GM12878 (cell line): ENCODE measurements around the gene CEP128. TPM values are rescaled to one million over a fixed set of nuclear protein-coding genes. Genes with fewer than 3 reads are reported as not detected.

Source experiments
- ATAC-seq: fragments of 200-7000 bp; cut with Tn5 transposase; 3 replicates; pipeline ENCODE4 v1.9.1; 2020; ENCODE audit warnings: mild to moderate bottlenecking, moderate library complexity
- BruUV-seq: library from RNA; stranded (reverse); fragments of 400-500 nt; replicated peaks from 2 replicates; lab custom pipeline; 2021; lab: Mats Ljungman, UMichigan
- CTCF ChIA-PET: fragments of 300-600 bp; sonication (Branson Sonifier 250); formaldehyde crosslinking; extraction: SDS; loops from one replicate; lab custom pipeline; 2021; ENCODE audit warnings: inconsistent platforms; lab: Yijun Ruan, JAX
- POLR2A ChIA-PET: fragments of 350-600 bp; formaldehyde crosslinking; extraction: SDS; loops from one replicate; lab custom pipeline; 2021; ENCODE audit warnings: inconsistent platforms; lab: Charles Lee
- RAD21 ChIA-PET: fragments of 300-600 bp; sonication (Branson Sonifier 250); formaldehyde crosslinking; loops from one replicate; lab custom pipeline; 2023; ENCODE audit warnings: antibody characterized with exemption; ENCODE audit not compliant: unreplicated experiment; lab: Charles Lee
- SMC1A ChIA-PET: fragments of 300-600 bp; sonication (Branson Sonifier 250); formaldehyde crosslinking; loops from one replicate; lab custom pipeline; 2023; ENCODE audit not compliant: unreplicated experiment, uncharacterized antibody; lab: Charles Lee
- DNase-seq: peaks from one replicate; pipeline ENCODE4 v3.0.0-alpha.2; 2011; ENCODE audit warnings: low read depth, low spot score
- FAIRE-seq: peaks from 3 replicates; lab custom pipeline; 2011; peaks lifted over from hg19 to GRCh38; lab: Jason Lieb, UNC
- H2AFZ ChIP-seq: 2 replicates; pipeline ENCODE4 v1.6.0; 2011; ENCODE audit warnings: low read depth, low read length, control low read depth; ENCODE audit not compliant: control insufficient read depth
- H3K27ac ChIP-seq: 2 replicates; pipeline ENCODE4 v1.5.1; 2011; ENCODE audit warnings: control low read depth; ENCODE audit not compliant: control insufficient read depth, insufficient read depth
- H3K27me3 ChIP-seq, 2 experiments: replicated peaks in 1 of 2; 2 replicates each; pipeline versions ENCODE4 v1.6.0 to v1.6.1; 2011; ENCODE audit warnings: low read length in 1 of 2; ENCODE audit not compliant: control insufficient read depth in 2 of 2, insufficient read depth in 2 of 2
- H3K36me3 ChIP-seq, 2 experiments: 2 replicates each; pipeline ENCODE4 v1.5.1; 2011; ENCODE audit warnings: low read length in 1 of 2; ENCODE audit not compliant: control insufficient read depth in 2 of 2, insufficient read depth in 2 of 2
- H3K4me1 ChIP-seq: 2 replicates; pipeline ENCODE4 v1.6.1; 2011; ENCODE audit warnings: mild to moderate bottlenecking, low read length, moderate library complexity, mixed read lengths; ENCODE audit not compliant: control insufficient read depth, insufficient read depth
- H3K4me2 ChIP-seq: 2 replicates; pipeline ENCODE4 v1.6.0; 2011; ENCODE audit warnings: control low read depth; ENCODE audit not compliant: control insufficient read depth, insufficient read depth
- H3K4me3 ChIP-seq: fragments of 200-600 bp; sonication (generic); 2 replicates; pipeline ENCODE4 v1.5.1; 2016
- H3K79me2 ChIP-seq: 2 replicates; pipeline ENCODE4 v1.6.0; 2011; ENCODE audit warnings: low read length; ENCODE audit not compliant: control insufficient read depth, insufficient read depth
- H3K9ac ChIP-seq: 2 replicates; pipeline ENCODE4 v1.8.0; 2011; ENCODE audit warnings: low read length, control low read depth, mixed read lengths; ENCODE audit not compliant: control insufficient read depth, insufficient read depth
- H3K9me3 ChIP-seq: replicated peaks from 3 replicates; pipeline ENCODE4 v1.5.1; 2011; ENCODE audit warnings: mild to moderate bottlenecking, low read length; ENCODE audit not compliant: control insufficient read depth, insufficient read depth
- H4K20me1 ChIP-seq: 2 replicates; pipeline ENCODE4 v1.6.0; 2011; ENCODE audit not compliant: control insufficient read depth, insufficient read depth
- BHLHE40 ChIP-seq, 2 experiments: fragments of 450-650 bp in 1 of 2; IDR thresholded peaks; 2 replicates each; pipeline ENCODE4 v1.6.1; 2011 to 2017; ENCODE audit warnings: low read depth in 2 of 2, borderline replicate concordance in 1 of 2, improper control_type of control experiment in 1 of 2, low read length in 1 of 2, mild to moderate bottlenecking in 1 of 2
- BRCA1 ChIP-seq: IDR thresholded peaks from 2 replicates; pipeline ENCODE4 v1.6.1; 2011; ENCODE audit warnings: low read depth, low read length, improper control_type of control experiment
- CBX3 ChIP-seq: fragments of 200-600 bp; sonication (generic); IDR thresholded peaks from 2 replicates; pipeline ENCODE4 v1.6.1; 2016; ENCODE audit warnings: low read depth, borderline replicate concordance
- CHD1 ChIP-seq: IDR thresholded peaks from 2 replicates; pipeline ENCODE4 v1.6.1; 2012; ENCODE audit warnings: low read depth, low read length, improper control_type of control experiment
- CREB1 ChIP-seq: IDR thresholded peaks from 2 replicates; pipeline ENCODE4 v1.6.1; 2012; ENCODE audit warnings: low read depth, mild to moderate bottlenecking, inconsistent platforms
- DPF2 ChIP-seq: fragments of 450-650 bp; IDR thresholded peaks from 2 replicates; pipeline ENCODE4 v1.6.1; 2017; ENCODE audit warnings: mild to moderate bottlenecking
- HDAC6 ChIP-seq: fragments of 200-600 bp; sonication (generic); IDR thresholded peaks from one replicate; pipeline ENCODE4 v1.8.0; 2017; ENCODE audit warnings: antibody characterized with exemption; ENCODE audit not compliant: unreplicated experiment
- IRF4 ChIP-seq: IDR thresholded peaks from 2 replicates; pipeline ENCODE4 v1.6.1; 2011; ENCODE audit warnings: low read depth, low read length
- IRF5 ChIP-seq: fragments of 450-650 bp; IDR thresholded peaks from 2 replicates; pipeline ENCODE4 v1.6.1; 2017; ENCODE audit warnings: borderline replicate concordance
- LARP7 ChIP-seq: fragments of 450-650 bp; IDR thresholded peaks from 2 replicates; pipeline ENCODE4 v1.6.1; 2017; ENCODE audit warnings: mild to moderate bottlenecking
- RFX5 ChIP-seq: IDR thresholded peaks from 2 replicates; pipeline ENCODE4 v1.6.1; 2011; ENCODE audit warnings: low read depth, low read length, improper control_type of control experiment
- STAT1 ChIP-seq: fragments of 450-650 bp; conservative IDR thresholded peaks from 2 replicates; pipeline ENCODE4 v1.6.1; 2014; ENCODE audit warnings: antibody characterized with exemption, mild to moderate bottlenecking
- USF1 ChIP-seq: IDR thresholded peaks from 2 replicates; pipeline ENCODE4 v1.6.1; 2011; ENCODE audit warnings: borderline replicate concordance, low read depth, mild to moderate bottlenecking, moderate library complexity, mixed read lengths, low read length; ENCODE audit not compliant: insufficient read depth; ENCODE audit errors: extremely low read length
- YBX1 ChIP-seq: fragments of 450-650 bp; IDR thresholded peaks from 2 replicates; pipeline ENCODE4 v1.6.1; 2016; ENCODE audit warnings: antibody characterized with exemption
- ZBTB33 ChIP-seq: fragments of 450-650 bp; IDR thresholded peaks from 2 replicates; pipeline ENCODE4 v1.6.1; 2017; ENCODE audit warnings: mild to moderate bottlenecking
- ZNF207 ChIP-seq: fragments of 450-650 bp; IDR thresholded peaks from 2 replicates; pipeline ENCODE4 v1.6.1; 2014; ENCODE audit warnings: antibody characterized with exemption, mild to moderate bottlenecking, borderline replicate concordance
- WGBS: methylation state at CpG from one replicate; pipeline ENCODE4 v1.1.6; 2016; ENCODE audit warnings: low lambda C conversion rate; ENCODE audit not compliant: insufficient replicate concordance, insufficient coverage; ENCODE audit errors: missing lambda C conversion rate; 5-methylcytosine and 5-hydroxymethylcytosine counted together
- in situ Hi-C: fragments of 300-500 bp; cut with MboI; formaldehyde crosslinking; loops from 9 replicates; pipeline ENCODE4 v1.14.3; 2018; ENCODE audit warnings: mixed read lengths
- intact Hi-C: fragments of 100-400 bp; cut with micrococcal nuclease; formaldehyde crosslinking; loops from one replicate; pipeline ENCODE4 v1.14.2; 2022; ENCODE audit not compliant: unreplicated experiment
- polyA plus RNA-seq, 11 experiments: library from polyadenylated mRNA; depleted of rRNA in 4 of 11; unstranded in 6 of 11; stranded (reverse) in 5 of 11; fragments of >200 nt; fragmentation: Nextera tagmentation in 4 of 11; fragmentation: Illumina TruSeq in 1 of 11; extraction: Ambion mirVana in 4 of 11; extraction: Trizol in 1 of 11; gene quantifications; 1 replicate in 1 of 11; 2 replicates in 10 of 11; pipeline versions ENCODE4 v1.2.1 to v1.2.3, GENCODE V29; 2011 to 2016; ENCODE audit warnings: inconsistent platforms in 2 of 11, missing spikeins in 2 of 11, low read depth in 1 of 11
- total RNA-seq, 4 experiments: library from RNA; depleted of rRNA in 3 of 4; stranded (reverse); fragments of >200 nt in 3 of 4; fragmentation: Illumina TruSeq in 1 of 4; extraction: Trizol in 1 of 4; gene quantifications; 2 replicates each; pipeline versions ENCODE4 v1.2.1 to v1.2.3, GENCODE V29; 2013 to 2021
- TF ChIP-seq, protein P1 (sequence below): fragments of 150-350 bp; IDR thresholded peaks from 2 replicates; pipeline ENCODE4 v1.6.1; 2014; ENCODE audit warnings: mild to moderate bottlenecking, low read depth, low read length
- TF ChIP-seq, protein P2 (sequence below): IDR thresholded peaks from 2 replicates; pipeline ENCODE4 v1.6.1; 2011; ENCODE audit warnings: mild to moderate bottlenecking, low read depth, low read length, moderate library complexity; ENCODE audit not compliant: insufficient replicate concordance

The CEP128 gene
- total and polyA plus RNA-seq, 10 of the 15 experiments (the other 5 are each of a cell fraction or from before 2014, with no cell fraction given), result 1.1 to 6.7 (median 3.4) TPM

DNA sequence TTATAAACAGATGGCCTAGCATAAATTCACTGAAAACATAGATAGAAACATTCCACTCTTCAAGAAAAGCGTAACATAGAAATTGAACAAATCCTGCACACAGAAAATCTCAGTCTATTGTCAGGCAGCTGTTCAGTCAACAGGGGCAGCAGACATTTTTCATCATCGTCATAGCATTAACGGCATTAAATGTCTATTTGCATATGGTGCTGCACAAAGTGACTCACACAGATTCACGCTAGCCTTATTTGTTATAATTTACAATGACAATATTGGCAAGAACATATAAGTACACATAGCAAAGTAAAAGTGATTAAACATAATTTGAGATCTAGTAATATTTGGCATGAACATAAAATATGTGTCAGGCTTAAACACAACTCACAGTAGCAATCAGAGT is 95.7 kb downstream of the CEP128 start:
- Histone ChIP-seq H3K36me3 (no peaks in the 10 kb centered on the region), H2AFZ (no peak overlapping the region), H4K20me1 (no peaks in the 10 kb centered on the region), H3K9me3 (no peaks in the 10 kb centered on the region), H3K4me3 (no peak overlapping the region), H3K27me3 (no peaks in the 10 kb centered on the region), H3K9ac (no peak overlapping the region), H3K27ac (no peak overlapping the region), H3K4me2 (no peak overlapping the region), H3K79me2 (no peaks in the 10 kb centered on the region), H3K4me1 (no peaks in the 10 kb centered on the region)
- no peak for FAIRE-seq
- 87% methylated on average over 4 of the region's 4 CpGs for WGBS
- no peak for DNase-seq
- RAD21 ChIA-PET, result no interaction called here
- TF ChIP-seq STAT1 (no peak), CREB1 (no peak), YBX1 (no peak), CBX3 (no peak), ZBTB33 (no peak), RFX5 (no peak), BRCA1 (no peak), HDAC6 (no peak), USF1 (no peak), CHD1 (no peak), ZNF207 (no peak), IRF4 (no peak), IRF5 (no peak), LARP7 (no peak), BHLHE40 (IDR thresholded peaks at IDR 0.05; ENCODE audit: borderline replicate concordance in 1 of 2, low read depth in 2 of 2, low read length in 1 of 2) (no peak), DPF2 (no peak)
- TF ChIP-seq, protein P1, sequence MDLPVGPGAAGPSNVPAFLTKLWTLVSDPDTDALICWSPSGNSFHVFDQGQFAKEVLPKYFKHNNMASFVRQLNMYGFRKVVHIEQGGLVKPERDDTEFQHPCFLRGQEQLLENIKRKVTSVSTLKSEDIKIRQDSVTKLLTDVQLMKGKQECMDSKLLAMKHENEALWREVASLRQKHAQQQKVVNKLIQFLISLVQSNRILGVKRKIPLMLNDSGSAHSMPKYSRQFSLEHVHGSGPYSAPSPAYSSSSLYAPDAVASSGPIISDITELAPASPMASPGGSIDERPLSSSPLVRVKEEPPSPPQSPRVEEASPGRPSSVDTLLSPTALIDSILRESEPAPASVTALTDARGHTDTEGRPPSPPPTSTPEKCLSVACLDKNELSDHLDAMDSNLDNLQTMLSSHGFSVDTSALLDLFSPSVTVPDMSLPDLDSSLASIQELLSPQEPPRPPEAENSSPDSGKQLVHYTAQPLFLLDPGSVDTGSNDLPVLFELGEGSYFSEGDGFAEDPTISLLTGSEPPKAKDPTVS, result no peak
- TF ChIP-seq, protein P2, sequence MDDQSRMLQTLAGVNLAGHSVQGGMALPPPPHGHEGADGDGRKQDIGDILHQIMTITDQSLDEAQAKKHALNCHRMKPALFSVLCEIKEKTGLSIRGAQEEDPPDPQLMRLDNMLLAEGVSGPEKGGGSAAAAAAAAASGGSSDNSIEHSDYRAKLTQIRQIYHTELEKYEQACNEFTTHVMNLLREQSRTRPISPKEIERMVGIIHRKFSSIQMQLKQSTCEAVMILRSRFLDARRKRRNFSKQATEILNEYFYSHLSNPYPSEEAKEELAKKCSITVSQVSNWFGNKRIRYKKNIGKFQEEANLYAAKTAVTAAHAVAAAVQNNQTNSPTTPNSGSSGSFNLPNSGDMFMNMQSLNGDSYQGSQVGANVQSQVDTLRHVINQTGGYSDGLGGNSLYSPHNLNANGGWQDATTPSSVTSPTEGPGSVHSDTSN, result no peak
- CTCF ChIA-PET, result interaction anchor here (0.6 to 1.7 kb wide), 4 partner anchors 626 to 790 kb away, joined by 3 to 8 read pairs (median 5); no protein-coding TSS in a partner anchor
- intact Hi-C loops, result loop anchor here (5.0 kb wide), 2 partner anchors 259 to 1879 kb away; no protein-coding TSS in a partner anchor
- no peak for ATAC-seq
- POLR2A ChIA-PET, result no interaction called here
- no TSS peak for BruUV-seq
- in situ Hi-C loops, result loop anchor here (5.0 to 10.0 kb wide), 3 partner anchors 644 to 1881 kb away; no protein-coding TSS in a partner anchor
- SMC1A ChIA-PET, result interaction anchor here (1.5 to 1.8 kb wide), 2 partner anchors 633 to 790 kb away, joined by 4 to 10 read pairs; no protein-coding TSS in a partner anchor
